Loucy (cell line): ENCODE results near the gene TMEM247.

Experiments
- H2AFZ ChIP-seq: fragments of 200-600 bp; sonication (generic); 2 replicates; pipeline ENCODE4 v1.6.0; 2016; ENCODE audit warnings: antibody characterized with exemption, mild to moderate bottlenecking, low read length, moderate library complexity
- H3F3A ChIP-seq: fragments of 200-600 bp; 2 replicates; pipeline ENCODE4 v1.6.0; 2016; ENCODE audit warnings: antibody characterized with exemption, low read depth, mild to moderate bottlenecking
- H3K27me3 ChIP-seq: fragments of 200-600 bp; sonication (generic); 2 replicates; pipeline ENCODE4 v1.6.1; 2014; ENCODE audit warnings: low read length, mild to moderate bottlenecking; ENCODE audit not compliant: insufficient read depth, poor library complexity, severe bottlenecking
- H3K36me3 ChIP-seq: fragments of 200-600 bp; sonication (generic); 2 replicates; pipeline ENCODE4 v1.6.1; 2016; ENCODE audit warnings: low read length; ENCODE audit not compliant: insufficient read depth
- H3K4me1 ChIP-seq: fragments of 200-600 bp; sonication (generic); 2 replicates; pipeline ENCODE4 v1.5.1; 2014; ENCODE audit warnings: low read length, mild to moderate bottlenecking; ENCODE audit not compliant: insufficient read depth, poor library complexity, severe bottlenecking
- H3K4me2 ChIP-seq: fragments of 200-600 bp; sonication (generic); 2 replicates; pipeline ENCODE4 v1.6.0; 2014; ENCODE audit warnings: antibody characterized with exemption, low read length, low read depth, mild to moderate bottlenecking; ENCODE audit not compliant: poor library complexity, severe bottlenecking
- H3K4me3 ChIP-seq: fragments of 200-600 bp; sonication (generic); 2 replicates; pipeline ENCODE4 v1.5.1; 2014; ENCODE audit warnings: low read length, mild to moderate bottlenecking, mixed read lengths; ENCODE audit not compliant: poor library complexity, severe bottlenecking
- H3K79me2 ChIP-seq: fragments of 200-600 bp; sonication (generic); 2 replicates; pipeline ENCODE4 v1.6.1; 2014; ENCODE audit warnings: low read length; ENCODE audit not compliant: insufficient read depth
- H3K9ac ChIP-seq: fragments of 200-600 bp; sonication (generic); 2 replicates; pipeline ENCODE4 v1.6.0; 2014; ENCODE audit warnings: mild to moderate bottlenecking, low read depth, low read length, moderate library complexity; ENCODE audit not compliant: poor library complexity, severe bottlenecking
- H3K9me2 ChIP-seq: fragments of 200-600 bp; sonication (generic); replicated peaks from 2 replicates; pipeline ENCODE4 v1.6.1; 2016; ENCODE audit warnings: low read depth, low read length, mixed read lengths
- H3K9me3 ChIP-seq: fragments of 200-600 bp; sonication (generic); 2 replicates; pipeline ENCODE4 v1.6.1; 2014; ENCODE audit warnings: mild to moderate bottlenecking, antibody characterized with exemption, low read length, low read depth; ENCODE audit not compliant: insufficient read depth
- H4K20me1 ChIP-seq: fragments of 200-600 bp; sonication (generic); 2 replicates; pipeline ENCODE4 v1.6.0; 2014; ENCODE audit warnings: antibody characterized with exemption, low read length, mild to moderate bottlenecking; ENCODE audit not compliant: insufficient read depth, poor library complexity, severe bottlenecking
- CTCF ChIP-seq: fragments of 200-600 bp; sonication (generic); conservative IDR thresholded peaks from 2 replicates; pipeline ENCODE4 v1.5.1; 2014; ENCODE audit warnings: mild to moderate bottlenecking, antibody characterized with exemption, low read length
- EZH2phosphoT487 ChIP-seq: fragments of 200-600 bp; IDR thresholded peaks from 2 replicates; pipeline ENCODE4 v1.6.1; 2018; ENCODE audit warnings: antibody characterized with exemption, mild to moderate bottlenecking, moderate library complexity, borderline replicate concordance

Gene TMEM247

DNA sequence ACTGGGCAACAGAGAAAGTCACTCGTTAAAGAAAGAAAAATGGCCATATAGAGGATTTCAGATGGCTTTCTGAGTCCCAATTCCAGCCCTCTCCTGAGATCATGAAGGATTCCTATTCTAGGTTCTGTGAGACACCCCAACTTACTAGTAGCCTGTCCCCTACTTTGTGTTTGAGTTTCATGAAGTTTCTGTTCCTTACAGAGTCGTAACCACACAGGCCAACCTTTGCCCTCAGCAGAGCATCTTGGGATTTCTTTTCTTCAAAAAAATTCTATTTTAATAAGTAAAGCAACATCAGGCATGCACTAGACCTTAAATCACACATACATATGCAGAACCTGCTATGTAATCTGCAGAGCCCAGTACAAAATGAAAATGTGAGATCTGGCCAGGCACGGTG lies 30.4 kb downstream of the TMEM247 start:
- Histone ChIP-seq H2AFZ (no peak overlapping the region), H3K4me3 (no peak overlapping the region), H3F3A (no peaks in the 10 kb centered on the region), H4K20me1 (no peaks in the 10 kb centered on the region), H3K79me2 (no peaks in the 10 kb centered on the region), H3K36me3 (no peaks in the 10 kb centered on the region), H3K9me2 (no peaks in the 10 kb centered on the region), H3K9me3 (peaks cover 3% of the 10 kb centered on the region; the same call in 1 of the 2 replicates), H3K9ac (no peak overlapping the region), H3K27me3 (no peaks in the 10 kb centered on the region), H3K4me2 (no peak overlapping the region), H3K4me1 (peaks cover 6% of the 10 kb centered on the region)
- TF ChIP-seq EZH2phosphoT487: no peak
- no peak for TF ChIP-seq CTCF

GRCh38 chr2:46510598-46511177 lies 31.3 kb downstream of the TMEM247 start:
- H3K9me2 ChIP-seq: no peaks in the 10 kb centered on the region
- H2AFZ ChIP-seq: no peak overlapping the region
- no peak overlapping the region for H3K9ac ChIP-seq
- H3K4me1 ChIP-seq: peaks cover 6% of the 10 kb centered on the region
- TF ChIP-seq CTCF (no peak), EZH2phosphoT487 (no peak)
- H3F3A ChIP-seq: no peaks in the 10 kb centered on the region
- no peaks in the 10 kb centered on the region for H3K27me3 ChIP-seq
- no peaks in the 10 kb centered on the region for H3K36me3 ChIP-seq
- no peaks in the 10 kb centered on the region for H4K20me1 ChIP-seq
- no peak overlapping the region for H3K4me2 ChIP-seq
- no peaks in the 10 kb centered on the region for H3K79me2 ChIP-seq
- peaks cover 9% of the 10 kb centered on the region; the same call in 1 of the 2 replicates for H3K9me3 ChIP-seq
- no peak overlapping the region for H3K4me3 ChIP-seq

GRCh38 chr2:46512185-46512584 lies 32.8 kb downstream of the TMEM247 start:
- Histone ChIP-seq H3K27me3 (no peaks in the 10 kb centered on the region), H3K4me3 (no peak overlapping the region), H3K4me2 (no peak overlapping the region), H3K9ac (no peak overlapping the region), H3F3A (no peaks in the 10 kb centered on the region), H3K9me3 (peaks cover 14% of the 10 kb centered on the region), H3K36me3 (no peaks in the 10 kb centered on the region), H3K4me1 (peaks cover 6% of the 10 kb centered on the region), H4K20me1 (no peaks in the 10 kb centered on the region), H2AFZ (no peak overlapping the region), H3K9me2 (no peaks in the 10 kb centered on the region), H3K79me2 (no peaks in the 10 kb centered on the region)
- no peak for TF ChIP-seq CTCF
- TF ChIP-seq EZH2phosphoT487: no peak
